Measurements from ENCODE around the gene CXCL13. TPM values are rescaled to one million over a fixed set of nuclear protein-coding genes. Genes with fewer than 3 reads are reported as not detected.
A peak's percentile ranks its signal among the peaks of the same experiment; 100 is the strongest.

CXCL13 gene
- total RNA-seq, 1 donor from 2014 or later, result 0.44 TPM

DNA sequence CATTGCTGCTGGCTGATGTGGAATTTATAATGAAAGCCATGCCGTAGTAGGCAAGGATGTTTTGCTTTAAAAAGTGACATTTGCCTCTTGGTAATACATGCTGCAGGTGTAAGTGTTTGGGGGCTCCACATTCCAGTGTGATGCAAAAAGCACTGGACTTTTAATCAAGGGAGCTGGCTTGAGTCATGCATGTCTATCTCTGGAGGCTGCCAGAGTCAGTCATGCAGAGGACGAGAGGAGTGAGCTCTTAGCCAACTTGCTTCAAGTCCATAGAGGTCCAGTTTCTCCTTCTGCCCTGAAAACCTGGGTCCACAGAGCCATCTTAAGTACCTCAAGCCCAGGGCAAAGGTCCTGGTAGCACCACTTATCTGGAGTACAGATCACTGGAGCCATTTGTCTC lies 11.6 kb upstream of the CXCL13 start:
- DNase-seq (no peak), ATAC-seq (ENCODE audit: low read depth) (no peak)
- ChIA-PET CTCF (interaction anchor here (0.8 to 1.0 kb wide), 4 partner anchors 17 to 207 kb away, joined by 3 to 4 read pairs (median 3); no protein-coding TSS in a partner anchor), POLR2A (no interaction called here)
- H3K36me3 Mint-ChIP-seq (ENCODE audit: low read depth), result no peaks in the 10 kb centered on the region
- intact Hi-C loops (cut with micrococcal nuclease), result no loop called here
- no peak for TF ChIP-seq CTCF (IDR thresholded peaks at IDR 0.05)
- peaks cover 12% of the 10 kb centered on the region for H3K4me1 Mint-ChIP-seq
- H3K27ac Mint-ChIP-seq, result no peak overlapping the region
- H3K27me3 Mint-ChIP-seq, result no peaks in the 10 kb centered on the region
- no peak overlapping the region for H3K4me3 Mint-ChIP-seq
- H3K9me3 Mint-ChIP-seq, result no peaks in the 10 kb centered on the region

DNA sequence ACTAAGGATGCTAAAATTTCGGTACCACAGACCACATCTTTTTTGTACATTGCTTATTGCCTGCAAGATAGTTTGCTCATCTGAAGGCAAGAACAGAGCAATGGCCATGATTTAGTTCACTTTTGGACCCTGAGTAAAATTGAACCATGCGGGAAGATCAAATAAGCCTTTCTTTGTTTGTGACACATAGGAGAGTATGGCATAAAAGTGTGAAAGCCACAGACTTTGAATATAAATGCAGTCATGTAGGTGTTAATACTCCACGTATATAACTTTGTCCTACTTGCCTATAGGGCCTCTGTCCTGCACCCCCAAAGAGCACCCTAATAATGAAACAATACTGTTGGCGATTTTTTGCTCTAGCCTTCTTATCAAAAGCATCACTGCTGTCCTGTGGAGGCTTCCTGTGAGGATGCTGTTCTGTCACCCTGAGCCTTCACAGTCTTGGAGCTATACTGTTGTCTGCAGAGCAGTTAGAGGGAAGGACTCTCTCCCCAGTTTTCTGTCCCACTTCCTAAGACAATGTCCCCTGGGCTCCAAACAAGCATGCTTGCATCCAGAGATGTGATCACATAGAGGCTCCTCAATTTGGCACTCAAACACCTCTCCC lies 10.2 kb upstream of the CXCL13 start:
- Mint-ChIP-seq H3K9me3 (no peaks in the 10 kb centered on the region), H3K27me3 (no peaks in the 10 kb centered on the region), H3K36me3 (ENCODE audit: low read depth) (no peaks in the 10 kb centered on the region), H3K4me1 (peaks cover 12% of the 10 kb centered on the region), H3K4me3 (no peak overlapping the region), H3K27ac (no peak overlapping the region)
- ChIA-PET CTCF (no interaction called here), POLR2A (no interaction called here)
- no peak for ATAC-seq (ENCODE audit: low read depth)
- no peak for DNase-seq
- intact Hi-C loops (cut with micrococcal nuclease), result no loop called here
- TF ChIP-seq CTCF (IDR thresholded peaks at IDR 0.05), result no peak

- H3K4me3 Mint-ChIP-seq, result no peak overlapping the region
- intact Hi-C loops (cut with micrococcal nuclease), result no loop called here
- H3K4me1 Mint-ChIP-seq, result no peaks in the 10 kb centered on the region
- ChIA-PET CTCF (interaction anchor here (0.8 to 7.8 kb wide), 7 partner anchors 18 to 213 kb away, joined by 3 to 86 read pairs (median 5); no protein-coding TSS in a partner anchor), POLR2A (no interaction called here)
- TF ChIP-seq CTCF (IDR thresholded peaks at IDR 0.05), result peak; percentile 18
- DNase-seq, result no peak
- peaks cover 4% of the 10 kb centered on the region for H3K27me3 Mint-ChIP-seq
- no peak overlapping the region for H3K27ac Mint-ChIP-seq
- no peaks in the 10 kb centered on the region for H3K9me3 Mint-ChIP-seq
- H3K36me3 Mint-ChIP-seq (ENCODE audit: low read depth), result no peaks in the 10 kb centered on the region
- no peak for ATAC-seq (ENCODE audit: low read depth)
These were observed 6.2 kb upstream of the CXCL13 start for GRCh38 chr4:77599378-77599777.

DNA sequence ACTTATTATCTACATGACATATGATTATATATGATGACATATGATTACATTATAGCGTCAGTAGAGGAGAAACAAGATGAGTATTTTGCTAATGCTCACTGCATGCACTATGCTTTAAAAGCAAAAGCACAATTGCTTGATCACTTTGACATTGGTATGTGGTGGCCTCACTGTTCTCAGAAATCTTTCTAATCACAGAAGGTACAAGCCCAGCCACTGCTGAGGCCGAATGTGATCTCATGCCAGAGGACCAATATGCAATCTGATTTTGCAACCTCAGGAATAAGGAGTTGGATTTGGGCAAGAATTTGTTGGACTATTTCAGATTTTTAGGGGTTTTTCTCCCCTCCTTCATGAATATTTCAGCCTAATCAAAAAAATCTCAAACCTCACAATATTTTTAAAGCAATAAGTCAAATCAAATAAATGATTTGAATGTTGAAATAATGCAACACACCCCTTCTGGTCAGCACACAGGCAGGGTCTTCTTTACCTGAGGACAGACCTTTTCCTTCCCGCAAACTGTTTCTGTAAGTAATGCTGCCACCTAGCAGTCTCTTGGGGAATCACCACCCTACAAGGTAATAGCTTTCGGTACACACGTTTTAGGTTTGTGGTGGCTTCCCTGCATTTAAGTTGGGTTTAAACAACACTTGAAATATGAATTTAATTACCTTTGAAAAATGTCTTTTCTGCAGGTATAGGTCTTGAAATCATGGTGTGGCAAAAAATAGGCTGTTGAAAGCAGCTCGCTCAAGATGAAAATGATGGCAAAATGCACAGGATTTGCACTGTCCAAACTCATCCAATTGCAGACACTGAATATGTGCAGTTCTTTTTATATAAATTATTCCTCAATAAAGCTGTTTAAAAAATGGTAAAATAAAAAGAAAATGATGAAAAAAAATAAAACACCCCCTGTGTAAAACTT lies 4.8 kb upstream of the CXCL13 start:
- H3K9me3 Mint-ChIP-seq, result no peaks in the 10 kb centered on the region
- TF ChIP-seq CTCF (IDR thresholded peaks at IDR 0.05), result peak; percentile 53
- H3K4me1 Mint-ChIP-seq, result no peaks in the 10 kb centered on the region
- no peaks in the 10 kb centered on the region for H3K36me3 Mint-ChIP-seq (ENCODE audit: low read depth)
- H3K27me3 Mint-ChIP-seq, result peaks cover 4% of the 10 kb centered on the region
- intact Hi-C loops (cut with micrococcal nuclease), result loop anchor here (1.0 to 2.0 kb wide), 5 partner anchors 18 to 360 kb away; no protein-coding TSS in a partner anchor
- H3K27ac Mint-ChIP-seq, result no peak overlapping the region
- ChIA-PET CTCF (interaction anchor here (0.6 to 7.8 kb wide), 27 partner anchors 9 to 248 kb away, joined by 3 to 86 read pairs (median 3); no protein-coding TSS in a partner anchor), POLR2A (no interaction called here)
- DNase-seq (no peak), ATAC-seq (ENCODE audit: low read depth) (peak; percentile 47)
- H3K4me3 Mint-ChIP-seq, result no peak overlapping the region
